SKM-1 (cell line): Measurements from ENCODE around the gene RET.

Source experiments
- DNase-seq: peaks from one replicate; lab custom pipeline; 2025; ENCODE audit not compliant: unreplicated experiment; lab: John Stamatoyannopoulos, UW

RET gene

GRCh38 chr10:43106256-43107091 lies 29.6 kb downstream of the RET start:
- DNase-seq, result no peak

- DNase-seq, result no peak
These were observed 32.1 kb downstream of the RET start for GRCh38 chr10:43108951-43109350.

GRCh38 chr10:43109671-43110249 lies 32.9 kb downstream of the RET start:
- no peak for DNase-seq

- no peak for DNase-seq
These were observed 33.6 kb downstream of the RET start for GRCh38 chr10:43110338-43111071.

GRCh38 chr10:43111101-43111500 lies 34.2 kb downstream of the RET start:
- DNase-seq, result no peak

- no peak for DNase-seq
These were observed 35.2 kb downstream of the RET start for GRCh38 chr10:43111921-43112607.

- no peak for DNase-seq
These were observed 35.7 kb downstream of the RET start for GRCh38 chr10:43112608-43112961.

GRCh38 chr10:43113201-43114087 lies 36.6 kb downstream of the RET start:
- no peak for DNase-seq

- no peak for DNase-seq
These were observed 37.3 kb downstream of the RET start for GRCh38 chr10:43114088-43114742.

GRCh38 chr10:43114743-43115611 lies 38.1 kb downstream of the RET start:
- no peak for DNase-seq

GRCh38 chr10:43115881-43116595 lies 39.2 kb downstream of the RET start:
- no peak for DNase-seq

GRCh38 chr10:43116596-43116995 lies 39.7 kb downstream of the RET start:
- no peak for DNase-seq

GRCh38 chr10:43117031-43117776 lies 40.3 kb downstream of the RET start:
- no peak for DNase-seq

- DNase-seq, result no peak
These were observed 41.1 kb downstream of the RET start for GRCh38 chr10:43117777-43118583.

- no peak for DNase-seq
These were observed 42.0 kb downstream of the RET start for GRCh38 chr10:43118631-43119415.
